WTC11 (cell line): ENCODE data around the gene SLC19A1. TPM values are rescaled to one million over a fixed set of nuclear protein-coding genes. Genes with fewer than 3 reads are reported as not detected.
A peak's percentile ranks its signal among the peaks of the same experiment; 100 is the strongest.

Experiments used
- ATAC-seq: fragments of 200-7000 bp; cut with Tn5 transposase; 2 replicates; pipeline ENCODE4 v1.10.0; 2021; ENCODE audit warnings: mild to moderate bottlenecking, moderate library complexity
- CTCF ChIA-PET: fragments of 300-600 bp; sonication (Branson Sonifier 250); formaldehyde crosslinking; loops from one replicate; lab custom pipeline; 2021; ENCODE audit warnings: antibody characterized with exemption; lab: Charles Lee
- POLR2A ChIA-PET: fragments of 350-600 bp; sonication (Branson Sonifier 250); formaldehyde crosslinking; loops from one replicate; lab custom pipeline; 2021; ENCODE audit warnings: antibody characterized with exemption; lab: Charles Lee
- DNase-seq: peaks from one replicate; pipeline ENCODE4 v3.0.0; 2021; ENCODE audit warnings: low spot score
- H3K27ac Mint-ChIP-seq: 2 replicates; pipeline ENCODE4 v1.8.0; 2021; ENCODE audit warnings: mixed read lengths
- H3K27me3 Mint-ChIP-seq: 2 replicates; pipeline ENCODE4 v1.8.0; 2021; ENCODE audit warnings: low read depth, mild to moderate bottlenecking, moderate library complexity, mixed read lengths
- H3K36me3 Mint-ChIP-seq: 2 replicates; pipeline ENCODE4 v1.8.0; 2021; ENCODE audit warnings: mixed read lengths
- H3K4me1 Mint-ChIP-seq: 2 replicates; pipeline ENCODE4 v1.8.0; 2022; ENCODE audit warnings: mixed read lengths
- H3K4me3 Mint-ChIP-seq: 2 replicates; pipeline ENCODE4 v1.8.0; 2021; ENCODE audit warnings: mild to moderate bottlenecking, moderate library complexity, mixed read lengths
- H3K9me3 Mint-ChIP-seq: 2 replicates; pipeline ENCODE4 v1.8.0; 2021; ENCODE audit warnings: mixed read lengths
- E2F1 ChIP-seq: sonication (generic); formaldehyde crosslinking; IDR thresholded peaks from 2 replicates; pipeline ENCODE4 v1.8.0; 2022; ENCODE audit warnings: mild to moderate bottlenecking, missing genetic modification reagents
- ELF4 ChIP-seq: sonication (generic); formaldehyde crosslinking; IDR thresholded peaks from 2 replicates; pipeline ENCODE4 v1.8.1; 2022; ENCODE audit warnings: low read depth, mild to moderate bottlenecking, moderate library complexity, missing genetic modification reagents
- ETV6 ChIP-seq: sonication (generic); formaldehyde crosslinking; IDR thresholded peaks from 2 replicates; pipeline ENCODE4 v1.8.1; 2022; ENCODE audit warnings: mild to moderate bottlenecking, missing genetic modification reagents
- FOXK1 ChIP-seq: sonication (generic); formaldehyde crosslinking; IDR thresholded peaks from 2 replicates; pipeline ENCODE4 v1.8.0; 2022; ENCODE audit warnings: mild to moderate bottlenecking, moderate library complexity, missing genetic modification reagents
- GABPB1 ChIP-seq: sonication (generic); formaldehyde crosslinking; IDR thresholded peaks from 2 replicates; pipeline ENCODE4 v1.8.1; 2023; ENCODE audit warnings: mild to moderate bottlenecking, missing genetic modification reagents
- HMGA2 ChIP-seq: fragments of 250-450 bp; sonication (Bioruptor Pico); IDR thresholded peaks from 2 replicates; pipeline ENCODE4 v1.4.0; 2021; ENCODE audit warnings: mild to moderate bottlenecking, moderate library complexity
- IRF1 ChIP-seq: sonication (generic); formaldehyde crosslinking; IDR thresholded peaks from 2 replicates; pipeline ENCODE4 v1.8.0; 2023; ENCODE audit warnings: missing genetic modification reagents
- JUN ChIP-seq: sonication (generic); formaldehyde crosslinking; IDR thresholded peaks from 2 replicates; pipeline ENCODE4 v1.8.0; 2023; ENCODE audit warnings: mild to moderate bottlenecking, missing genetic modification reagents
- NFATC4 ChIP-seq: fragments of 250-450 bp; sonication (Bioruptor Pico); IDR thresholded peaks from 2 replicates; pipeline ENCODE4 v1.9.0; 2021; ENCODE audit warnings: mild to moderate bottlenecking
- NFE2L1 ChIP-seq: sonication (generic); formaldehyde crosslinking; IDR thresholded peaks from 2 replicates; pipeline ENCODE4 v1.8.1; 2023; ENCODE audit warnings: missing genetic modification reagents
- NR1H2 ChIP-seq: sonication (generic); formaldehyde crosslinking; IDR thresholded peaks from 2 replicates; pipeline ENCODE4 v1.9.0; 2021; ENCODE audit warnings: mild to moderate bottlenecking, moderate library complexity, missing genetic modification reagents
- SMAD4 ChIP-seq: sonication (generic); formaldehyde crosslinking; IDR thresholded peaks from 2 replicates; pipeline ENCODE4 v1.8.0; 2022; ENCODE audit warnings: mild to moderate bottlenecking, missing genetic modification reagents
- STAT6 ChIP-seq: sonication (generic); formaldehyde crosslinking; conservative IDR thresholded peaks from 2 replicates; pipeline ENCODE4 v1.8.1; 2023; ENCODE audit warnings: mild to moderate bottlenecking, low read depth, missing genetic modification reagents, moderate library complexity
- TCF7 ChIP-seq: sonication (generic); formaldehyde crosslinking; IDR thresholded peaks from 2 replicates; pipeline ENCODE4 v1.8.0; 2022; ENCODE audit warnings: mild to moderate bottlenecking, low read depth, missing genetic modification reagents, moderate library complexity
- ZNF263 ChIP-seq: sonication (generic); formaldehyde crosslinking; IDR thresholded peaks from 2 replicates; pipeline ENCODE4 v1.8.1; 2022; ENCODE audit warnings: low read depth, mild to moderate bottlenecking, moderate library complexity, missing genetic modification reagents
- ZNF281 ChIP-seq: sonication (generic); formaldehyde crosslinking; IDR thresholded peaks from 2 replicates; pipeline ENCODE4 v1.8.0; 2023; ENCODE audit warnings: mild to moderate bottlenecking, missing genetic modification reagents
- ZNF317 ChIP-seq: sonication (generic); formaldehyde crosslinking; IDR thresholded peaks from 2 replicates; pipeline ENCODE4 v1.8.1; 2023; ENCODE audit warnings: low read depth, mild to moderate bottlenecking, moderate library complexity, missing genetic modification reagents, borderline replicate concordance
- total RNA-seq: library from RNA; stranded (reverse); gene quantifications from 3 replicates; pipeline ENCODE4 v1.2.3, GENCODE V29; 2021

Gene SLC19A1
- total RNA-seq, 1 experiment from 2014 or later, result 29.8 TPM

- ChIA-PET CTCF (interaction anchor here (0.9 to 1.9 kb wide), 4 partner anchors 10 to 36 kb away, joined by 3 to 6 read pairs (median 4); no protein-coding TSS in a partner anchor), POLR2A (no interaction called here)
- Mint-ChIP-seq H3K27ac (no peak overlapping the region), H3K27me3 (peaks cover 34% of the 10 kb centered on the region), H3K4me3 (no peak overlapping the region), H3K4me1 (no peaks in the 10 kb centered on the region), H3K36me3 (peaks cover 26% of the 10 kb centered on the region), H3K9me3 (peaks cover 27% of the 10 kb centered on the region)
- DNase-seq, result no peak
- TF ChIP-seq HMGA2 (CRISPR knock-in tag) (no peak), JUN (no peak), NFE2L1 (CRISPR knock-in tag) (0 out of 2 replicates have a peak, but pooled peaks have one; percentile 6), ELF4 (CRISPR knock-in tag) (no peak), ZNF263 (CRISPR knock-in tag) (no peak), IRF1 (CRISPR knock-in tag) (no peak)
- no peak for ATAC-seq
Observed at GRCh38 chr21:45591619-45592207, 49.5 kb upstream of the SLC19A1 start.

- POLR2A ChIA-PET, result interaction anchor here (1.0 to 1.3 kb wide), 2 partner anchors 10 to 35 kb away, joined by 3 to 4 read pairs; no protein-coding TSS in a partner anchor
- Mint-ChIP-seq H3K36me3 (peaks cover 33% of the 10 kb centered on the region), H3K27ac (no peak overlapping the region), H3K4me1 (no peaks in the 10 kb centered on the region), H3K27me3 (peaks cover 41% of the 10 kb centered on the region), H3K4me3 (no peak overlapping the region), H3K9me3 (peaks cover 35% of the 10 kb centered on the region)
- CTCF ChIA-PET, result interaction anchor here (0.8 kb wide), 2 partner anchors 35 to 332 kb away, joined by 3 to 8 read pairs; no protein-coding TSS in a partner anchor
- ATAC-seq (peak; percentile 60), DNase-seq (peak; percentile 46)
- TF ChIP-seq NR1H2 (CRISPR knock-in tag), result no peak
- TF ChIP-seq ZNF281 (CRISPR knock-in tag), result no peak
- no peak for TF ChIP-seq ZNF317 (CRISPR knock-in tag)
- no peak for TF ChIP-seq TCF7 (CRISPR knock-in tag)
- no peak for TF ChIP-seq FOXK1
- peak; percentile 59; the same call in 1 of the 2 replicates for TF ChIP-seq NFE2L1 (CRISPR knock-in tag)
- no peak for TF ChIP-seq ZNF263 (CRISPR knock-in tag)
- no peak for TF ChIP-seq GABPB1
- no peak for TF ChIP-seq SMAD4 (CRISPR knock-in tag)
- no peak for TF ChIP-seq HMGA2 (CRISPR knock-in tag)
- 0 out of 2 replicates have a peak, but pooled peaks have one; percentile 9 for TF ChIP-seq ETV6 (CRISPR knock-in tag)
- TF ChIP-seq E2F1 (CRISPR knock-in tag), result no peak
- TF ChIP-seq NFATC4 (CRISPR knock-in tag), result no peak
- no peak for TF ChIP-seq STAT6 (CRISPR knock-in tag)
Observed at GRCh38 chr21:45590726-45591618, 48.7 kb upstream of the SLC19A1 start.
